B cell (primary cell): ENCODE measurements around the gene CDH13. TPM values are rescaled to one million over a fixed set of nuclear protein-coding genes. Genes with fewer than 3 reads are reported as not detected.

Experiments used
- ATAC-seq: fragments of 200-7000 bp; cut with Tn5 transposase; one replicate; pipeline ENCODE4 v1.10.0; 2021; ENCODE audit warnings: low read depth, mild to moderate bottlenecking, moderate number of reproducible peaks, moderate library complexity
- CTCF ChIA-PET: fragments of 350-600 bp; sonication (Branson Sonifier 250); formaldehyde crosslinking; loops from one replicate; lab custom pipeline; 2021; ENCODE audit warnings: antibody characterized with exemption, inconsistent platforms; lab: Charles Lee
- POLR2A ChIA-PET: fragments of 350-600 bp; sonication (Branson Sonifier 250); formaldehyde crosslinking; loops from one replicate; lab custom pipeline; 2021; ENCODE audit warnings: antibody characterized with exemption; lab: Charles Lee
- DNase-seq: peaks from one replicate; pipeline ENCODE4 v3.0.0; 2013
- H2AFZ ChIP-seq: 2 replicates; pipeline ENCODE4 v1.6.1; 2012; ENCODE audit warnings: mild to moderate bottlenecking, low read depth, low read length; ENCODE audit not compliant: insufficient read depth, poor library complexity, severe bottlenecking
- H3K27ac ChIP-seq, 2 donors: 1 replicate in 1 of 2; 2 replicates in 1 of 2; pipeline ENCODE4 v1.5.1; 2012 to 2013; ENCODE audit warnings: low read length in 2 of 2, mild to moderate bottlenecking in 2 of 2, moderate library complexity in 1 of 2
- H3K27me3 ChIP-seq, 4 experiments: fragments of 200-600 bp in 1 of 4; sonication (generic) in 1 of 4; replicated peaks in 1 of 4; 1 replicate in 2 of 4; 2 replicates in 2 of 4; pipeline versions ENCODE4 v1.6.1 to v1.7.0; 2013 to 2016; ENCODE audit warnings: low read length in 3 of 4, mild to moderate bottlenecking in 2 of 4, mixed read lengths in 1 of 4, moderate library complexity in 1 of 4; ENCODE audit not compliant: insufficient read depth in 4 of 4, control insufficient read depth in 3 of 4; ENCODE audit errors: control extremely low read depth in 1 of 4
- H3K36me3 ChIP-seq, 2 experiments: replicated peaks in 1 of 2; 1 replicate in 1 of 2; 2 replicates in 1 of 2; pipeline versions ENCODE4 v1.6.1 to v1.7.1; 2013; ENCODE audit warnings: low read length in 1 of 2; ENCODE audit not compliant: insufficient read depth in 2 of 2, control insufficient read depth in 1 of 2; ENCODE audit errors: control extremely low read depth in 1 of 2, extremely low read depth in 1 of 2
- H3K4me1 ChIP-seq, 2 donors: fragments of 200-600 bp in 1 of 2; sonication (generic) in 1 of 2; 1 replicate in 1 of 2; 2 replicates in 1 of 2; pipeline versions ENCODE4 v1.5.1 to v1.6.1; 2013 to 2017; ENCODE audit warnings: low read length in 2 of 2; ENCODE audit not compliant: control insufficient read depth in 2 of 2, insufficient read depth in 2 of 2
- H3K4me2 ChIP-seq: replicated peaks from 2 replicates; pipeline ENCODE3; 2012; ENCODE audit warnings: mild to moderate bottlenecking, low read depth, low read length; ENCODE audit not compliant: poor library complexity, severe bottlenecking
- H3K4me3 ChIP-seq, 5 experiments: fragments of 200-600 bp in 1 of 5; sonication (generic) in 1 of 5; 1 replicate in 3 of 5; 2 replicates in 2 of 5; pipeline versions ENCODE4 v1.5.1 to v1.7.0; 2011 to 2016; ENCODE audit warnings: low read length in 4 of 5, mild to moderate bottlenecking in 4 of 5, low read depth in 2 of 5, control low read depth in 1 of 5, moderate library complexity in 1 of 5; ENCODE audit not compliant: insufficient read depth in 1 of 5; ENCODE audit errors: control extremely low read depth in 1 of 5, extremely low read depth in 1 of 5
- H3K79me2 ChIP-seq: fragments of 200-600 bp; sonication (generic); one replicate; pipeline ENCODE4 v1.6.0; 2016; ENCODE audit warnings: low read length; ENCODE audit not compliant: control insufficient read depth, insufficient read depth
- H3K9ac ChIP-seq: fragments of 200-600 bp; sonication (generic); 2 replicates; pipeline ENCODE4 v1.6.1; 2017; ENCODE audit warnings: mild to moderate bottlenecking, low read length, moderate library complexity
- H3K9me3 ChIP-seq, 3 donors: one replicate each; pipeline versions ENCODE4 v1.6.1 to v1.7.1; 2013; ENCODE audit warnings: low read length in 2 of 3; ENCODE audit not compliant: control insufficient read depth in 2 of 3, insufficient read depth in 1 of 3; ENCODE audit errors: control extremely low read depth in 1 of 3
- H4K20me1 ChIP-seq: 2 replicates; pipeline ENCODE4 v1.6.0; 2012; ENCODE audit warnings: mild to moderate bottlenecking, low read length; ENCODE audit not compliant: insufficient read depth, control insufficient read depth, poor library complexity, severe bottlenecking
- H3K27ac Mint-ChIP-seq: one replicate; pipeline ENCODE4 v1.8.0; 2021; ENCODE audit warnings: mixed read lengths
- H3K27me3 Mint-ChIP-seq: one replicate; pipeline ENCODE4 v1.8.0; 2021; ENCODE audit warnings: mixed read lengths
- H3K4me1 Mint-ChIP-seq: one replicate; pipeline ENCODE4 v1.8.0; 2021; ENCODE audit warnings: mixed read lengths
- H3K4me3 Mint-ChIP-seq: one replicate; pipeline ENCODE4 v1.8.0; 2021; ENCODE audit warnings: mixed read lengths
- H3K9me3 Mint-ChIP-seq: one replicate; pipeline ENCODE4 v1.8.0; 2022; ENCODE audit warnings: mixed read lengths; ENCODE audit not compliant: insufficient read depth
- EZH2 ChIP-seq: IDR thresholded peaks from 2 replicates; pipeline ENCODE4 v1.6.1; 2012; ENCODE audit warnings: borderline replicate concordance, low read depth, mild to moderate bottlenecking, moderate library complexity, low read length; ENCODE audit not compliant: insufficient read depth, poor library complexity, severe bottlenecking
- WGBS: methylation state at CpG from one replicate; pipeline ENCODE4 v1.1.5; 2013; ENCODE audit warnings: missing lambda C conversion rate; ENCODE audit not compliant: insufficient coverage; 5-methylcytosine and 5-hydroxymethylcytosine counted together
- intact Hi-C: fragments of 100-400 bp; cut with micrococcal nuclease; formaldehyde crosslinking; loops from one replicate; pipeline ENCODE4 v1.10.0; 2022
- polyA plus RNA-seq: library from polyadenylated mRNA; depleted of rRNA; stranded (reverse); fragments of >200 nt; gene quantifications from 2 replicates; pipeline ENCODE4 v1.2.3, GENCODE V29; 2012
- total RNA-seq, 2 donors: library from RNA; stranded (reverse); fragments of 120-200 nt in 1 of 2; gene quantifications; 1 replicate in 1 of 2; 2 replicates in 1 of 2; pipeline versions ENCODE4 v1.2.3 to v1.2.4, GENCODE V29; 2013 to 2022
- TF ChIP-seq, protein P1 (sequence below): fragments of 200-600 bp; IDR thresholded peaks from one replicate; pipeline ENCODE4 v1.8.0; 2022; ENCODE audit warnings: antibody characterized with exemption, mild to moderate bottlenecking

The CDH13 gene
- total and polyA plus RNA-seq, 2 donors (not counting 1 experiment from before 2014, with no cell fraction given), result not detected

DNA sequence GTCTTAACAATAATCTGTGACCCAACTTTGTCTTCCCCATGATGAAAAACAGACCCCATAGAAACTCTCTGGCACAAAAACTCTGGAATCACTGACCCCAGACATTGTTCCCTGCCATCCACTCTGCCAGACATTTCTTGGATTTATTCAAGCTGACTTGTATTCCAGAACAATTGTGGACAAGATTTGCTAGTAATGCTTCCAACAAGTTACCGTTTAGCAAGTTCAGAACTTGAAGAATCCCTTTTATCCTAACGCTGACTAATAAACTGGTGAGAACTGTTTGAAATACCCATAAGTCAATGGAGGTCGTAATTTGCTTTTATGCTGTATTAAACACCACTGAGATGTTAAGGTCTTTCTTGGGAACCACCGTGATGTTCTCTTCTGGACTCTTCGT lies 1191.5 kb downstream of the CDH13 start:
- Histone ChIP-seq H3K9me3 (no peaks in the 10 kb centered on the region), H2AFZ (no peak overlapping the region), H3K4me3 (no peak overlapping the region), H3K4me1 (no peaks in the 10 kb centered on the region), H3K27me3 (peaks cover 0 to 4% (median 0%) of the 10 kb centered on the region in 4 experiments), H3K9ac (no peak overlapping the region), H3K79me2 (no peaks in the 10 kb centered on the region), H3K36me3 (peaks cover 0 to under 1% of the 10 kb centered on the region in 2 experiments), H4K20me1 (no peaks in the 10 kb centered on the region), H3K4me2 (no peak overlapping the region), H3K27ac (no peak overlapping the region)
- intact Hi-C loops, result no loop called here
- H3K4me3 Mint-ChIP-seq, result no peak overlapping the region
- peaks cover 3% of the 10 kb centered on the region for H3K4me1 Mint-ChIP-seq
- no peak overlapping the region for H3K27ac Mint-ChIP-seq
- ChIA-PET CTCF (no interaction called here), POLR2A (no interaction called here)
- 97% methylated on average over 4 of the region's 5 CpGs for WGBS
- TF ChIP-seq, protein P1, sequence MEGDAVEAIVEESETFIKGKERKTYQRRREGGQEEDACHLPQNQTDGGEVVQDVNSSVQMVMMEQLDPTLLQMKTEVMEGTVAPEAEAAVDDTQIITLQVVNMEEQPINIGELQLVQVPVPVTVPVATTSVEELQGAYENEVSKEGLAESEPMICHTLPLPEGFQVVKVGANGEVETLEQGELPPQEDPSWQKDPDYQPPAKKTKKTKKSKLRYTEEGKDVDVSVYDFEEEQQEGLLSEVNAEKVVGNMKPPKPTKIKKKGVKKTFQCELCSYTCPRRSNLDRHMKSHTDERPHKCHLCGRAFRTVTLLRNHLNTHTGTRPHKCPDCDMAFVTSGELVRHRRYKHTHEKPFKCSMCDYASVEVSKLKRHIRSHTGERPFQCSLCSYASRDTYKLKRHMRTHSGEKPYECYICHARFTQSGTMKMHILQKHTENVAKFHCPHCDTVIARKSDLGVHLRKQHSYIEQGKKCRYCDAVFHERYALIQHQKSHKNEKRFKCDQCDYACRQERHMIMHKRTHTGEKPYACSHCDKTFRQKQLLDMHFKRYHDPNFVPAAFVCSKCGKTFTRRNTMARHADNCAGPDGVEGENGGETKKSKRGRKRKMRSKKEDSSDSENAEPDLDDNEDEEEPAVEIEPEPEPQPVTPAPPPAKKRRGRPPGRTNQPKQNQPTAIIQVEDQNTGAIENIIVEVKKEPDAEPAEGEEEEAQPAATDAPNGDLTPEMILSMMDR, result no peak
- TF ChIP-seq EZH2, result no peak
- DNase-seq (no peak), ATAC-seq (no peak)
- H3K9me3 Mint-ChIP-seq, result no peaks in the 10 kb centered on the region
- H3K27me3 Mint-ChIP-seq, result peaks cover 20% of the 10 kb centered on the region

DNA sequence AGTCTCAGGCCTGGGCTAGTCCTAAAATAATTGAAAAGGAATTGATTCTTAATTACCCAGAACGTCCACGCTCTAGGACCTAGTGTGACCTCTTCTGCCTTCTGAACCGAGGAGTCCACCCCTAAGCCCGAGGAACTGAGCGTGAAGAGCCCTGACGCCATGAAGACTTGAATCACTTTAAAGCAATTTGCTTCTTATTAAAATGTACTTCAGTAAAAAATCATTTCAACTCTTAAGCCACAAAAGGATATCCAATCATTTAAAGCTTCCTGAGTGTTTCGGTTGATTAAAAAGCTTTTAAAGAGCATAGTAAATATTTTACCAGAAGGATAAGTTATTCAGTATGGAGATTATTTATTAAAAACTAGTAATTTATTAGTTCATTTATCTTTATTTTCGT lies 1192.6 kb downstream of the CDH13 start:
- H3K27me3 Mint-ChIP-seq, result peaks cover 20% of the 10 kb centered on the region
- H3K4me1 Mint-ChIP-seq, result peaks cover under 1% of the 10 kb centered on the region
- no peak overlapping the region for H3K4me3 Mint-ChIP-seq
- no peaks in the 10 kb centered on the region for H3K9me3 Mint-ChIP-seq
- DNase-seq (no peak), ATAC-seq (no peak)
- Histone ChIP-seq H3K9ac (no peak overlapping the region), H3K9me3 (no peaks in the 10 kb centered on the region), H3K4me1 (no peaks in the 10 kb centered on the region), H3K4me2 (no peak overlapping the region), H2AFZ (no peak overlapping the region), H3K4me3 (no peak overlapping the region), H3K27me3 (peaks cover 0 to 4% (median 0%) of the 10 kb centered on the region in 4 experiments), H3K27ac (no peak overlapping the region), H3K36me3 (no peaks in the 10 kb centered on the region), H3K79me2 (no peaks in the 10 kb centered on the region), H4K20me1 (no peaks in the 10 kb centered on the region)
- intact Hi-C loops, result no loop called here
- WGBS, result 82% methylated on average over 6 of the region's 8 CpGs
- TF ChIP-seq, protein P1, result no peak
- no peak for TF ChIP-seq EZH2
- no peak overlapping the region for H3K27ac Mint-ChIP-seq
- POLR2A ChIA-PET, result no interaction called here
- CTCF ChIA-PET, result interaction anchor here (0.8 to 1.2 kb wide), 2 partner anchors 59 to 282 kb away, joined by 3 read pairs; no protein-coding TSS in a partner anchor
